ENCODE data around the gene GPX3.

The GPX3 gene, protein sequence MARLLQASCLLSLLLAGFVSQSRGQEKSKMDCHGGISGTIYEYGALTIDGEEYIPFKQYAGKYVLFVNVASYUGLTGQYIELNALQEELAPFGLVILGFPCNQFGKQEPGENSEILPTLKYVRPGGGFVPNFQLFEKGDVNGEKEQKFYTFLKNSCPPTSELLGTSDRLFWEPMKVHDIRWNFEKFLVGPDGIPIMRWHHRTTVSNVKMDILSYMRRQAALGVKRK

DNA sequence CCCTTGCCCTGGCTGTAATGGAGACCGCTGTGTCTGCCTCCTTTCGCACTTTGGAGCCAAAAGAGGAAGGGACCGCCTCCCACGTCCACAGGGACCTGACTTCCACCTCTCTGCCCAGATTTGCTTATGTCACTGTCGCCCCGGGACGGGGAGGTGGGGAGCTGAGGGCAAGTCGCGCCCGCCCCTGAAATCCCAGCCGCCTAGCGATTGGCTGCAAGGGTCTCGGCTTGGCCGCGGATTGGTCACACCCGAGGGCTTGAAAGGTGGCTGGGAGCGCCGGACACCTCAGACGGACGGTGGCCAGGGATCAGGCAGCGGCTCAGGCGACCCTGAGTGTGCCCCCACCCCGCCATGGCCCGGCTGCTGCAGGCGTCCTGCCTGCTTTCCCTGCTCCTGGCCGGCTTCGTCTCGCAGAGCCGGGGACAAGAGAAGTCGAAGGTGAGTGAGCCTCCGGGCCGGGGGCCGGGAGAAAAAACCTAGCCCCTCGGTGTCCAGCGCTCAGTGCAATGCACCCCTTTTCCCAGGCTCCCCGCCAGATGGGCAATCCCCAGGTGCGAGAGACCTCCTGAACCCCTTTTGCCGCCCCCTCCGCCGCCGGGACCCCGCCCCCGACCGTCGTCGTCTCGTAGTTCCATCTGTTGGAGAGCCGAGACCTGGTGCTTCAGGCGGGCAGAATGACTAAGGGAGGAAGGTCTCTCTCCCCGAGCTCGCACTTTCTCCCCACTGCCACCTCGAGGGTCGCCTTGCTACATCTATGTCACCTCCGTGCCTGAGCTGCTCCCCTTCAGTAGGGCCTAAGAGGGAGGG lies at the start of gene GPX3:
Gene GPX3, plus strand, starts transcription at position 288 of the 807 bp plus-strand sequence. Its CDS starts 64 bp downstream, at position 352.
- DNase-seq: peak; percentile 25

DNA sequence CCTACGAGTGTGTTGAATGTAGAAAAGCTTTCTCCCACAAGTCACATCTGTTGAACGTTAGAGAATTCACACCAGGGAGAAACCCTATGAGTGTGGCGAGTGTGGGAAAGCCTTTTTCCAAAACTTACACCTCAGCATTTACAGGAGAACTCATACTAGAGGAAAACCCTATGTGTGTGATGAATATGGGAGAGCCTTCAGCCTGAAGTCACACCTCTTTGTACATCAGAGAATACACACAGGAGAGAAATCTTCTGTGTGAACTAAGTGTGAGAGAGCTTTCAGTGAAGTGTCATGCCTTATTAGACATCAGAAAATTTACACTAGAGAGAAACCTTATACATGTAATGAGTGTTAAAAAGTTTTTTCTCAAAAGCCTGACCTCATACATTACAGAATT lies 41.8 kb upstream of the GPX3 start:
- no peak for DNase-seq

DNA sequence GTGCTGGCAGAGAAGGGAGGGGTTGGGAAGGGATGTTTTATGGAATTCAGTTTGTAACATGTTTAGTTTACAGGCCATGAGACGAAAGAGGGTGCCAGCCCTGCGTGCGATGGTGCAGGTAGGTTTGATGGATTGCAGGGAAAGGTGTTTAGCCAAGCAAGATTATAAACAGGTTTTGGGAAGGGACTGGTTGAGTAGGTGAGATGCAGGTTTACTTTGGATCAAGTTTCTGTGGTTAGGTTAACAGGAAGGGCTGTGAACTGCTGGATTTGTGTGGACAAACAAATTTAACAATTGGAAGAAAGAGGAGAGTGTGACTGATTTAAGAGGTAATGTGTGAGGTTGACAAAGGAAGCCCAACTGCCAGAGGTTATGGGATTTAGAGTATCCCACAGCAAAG lies 32.6 kb upstream of the GPX3 start:
- DNase-seq: no peak

DNA sequence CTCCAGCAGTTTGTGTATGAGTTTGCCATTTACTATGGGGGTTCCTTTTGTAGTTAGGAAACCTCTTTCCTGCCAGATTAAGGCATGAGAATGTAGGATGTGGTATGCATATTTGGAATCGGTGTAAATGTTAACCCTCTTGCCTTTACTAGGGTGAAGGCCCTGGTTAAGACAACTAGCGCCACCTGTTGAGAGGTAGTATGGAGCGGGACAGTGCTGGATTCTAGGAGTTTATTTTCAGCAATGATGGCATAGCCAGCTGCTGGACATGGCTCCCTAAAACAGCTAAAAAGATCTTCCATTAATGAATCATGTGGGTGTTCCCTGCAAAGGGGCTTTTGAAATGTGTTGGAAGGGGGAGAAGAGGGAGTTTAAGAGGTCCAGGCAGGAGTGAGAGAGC lies 30.7 kb upstream of the GPX3 start:
- peak; percentile 2 for DNase-seq

DNA sequence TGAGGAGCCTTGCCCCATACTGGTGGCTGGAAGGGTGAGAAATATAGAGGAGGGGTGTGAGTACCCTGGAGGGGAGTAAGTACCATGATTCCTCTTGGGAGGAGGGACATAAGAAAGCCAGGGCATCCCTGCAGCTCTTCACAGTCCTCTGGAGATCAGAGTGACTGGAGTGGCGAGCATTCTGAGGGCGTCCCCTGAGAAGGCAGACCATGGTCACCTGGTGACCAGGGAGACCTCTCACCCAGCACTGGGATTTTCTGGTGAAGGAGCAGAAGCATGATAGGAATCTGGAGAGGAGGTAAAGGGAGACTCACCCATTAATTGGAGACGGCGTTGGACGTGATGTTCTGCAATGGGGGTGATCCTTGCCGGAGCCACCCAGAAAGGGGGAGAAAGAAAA lies 27.7 kb upstream of the GPX3 start:
- no peak for DNase-seq

DNA sequence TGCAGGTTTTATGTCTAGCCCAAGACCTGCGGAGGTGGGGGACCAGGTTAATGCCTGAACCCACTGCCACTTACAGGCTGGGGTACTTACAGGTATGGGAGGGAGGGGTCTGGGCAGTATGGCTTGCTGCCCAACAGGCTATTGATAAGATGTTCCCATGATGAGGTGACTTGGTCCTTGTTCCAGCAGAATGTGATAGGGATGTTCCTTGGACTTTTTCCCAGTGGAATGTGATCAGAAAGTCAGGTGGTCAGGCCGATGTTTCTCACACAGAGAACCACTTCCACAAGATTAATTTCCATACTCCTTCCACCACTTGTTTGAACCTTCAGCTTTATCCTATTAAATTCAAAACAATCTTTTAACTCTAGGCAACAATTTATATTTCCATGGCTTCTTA lies 27.0 kb upstream of the GPX3 start:
- no peak for DNase-seq

DNA sequence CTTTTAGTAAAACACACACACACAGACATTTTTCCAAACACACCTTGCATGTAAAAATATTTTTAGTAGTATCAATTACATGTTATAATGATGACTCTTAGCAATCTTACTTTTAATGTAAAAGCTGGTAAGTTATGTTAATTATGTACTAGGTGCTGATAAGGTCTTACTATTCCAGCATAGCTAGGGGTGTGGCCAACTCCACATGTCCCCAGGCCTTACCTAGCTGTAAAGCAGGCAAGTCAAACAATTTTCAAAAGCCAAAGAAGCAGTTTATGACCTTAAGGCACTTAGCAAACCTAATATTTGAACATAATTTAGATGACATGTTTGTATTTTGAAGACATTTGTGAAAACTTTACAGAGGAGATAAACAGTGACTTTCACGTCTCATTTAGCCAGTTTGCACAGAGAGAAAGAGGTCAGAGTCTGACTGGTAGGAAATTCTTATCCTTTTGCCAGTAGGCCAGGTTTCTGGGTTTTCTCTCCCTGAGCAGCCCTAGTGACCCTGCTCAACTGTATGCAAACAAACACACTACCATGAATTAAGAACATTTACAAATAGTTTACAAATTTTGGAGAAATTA lies 26.5 kb upstream of the GPX3 start:
- no peak for DNase-seq

DNA sequence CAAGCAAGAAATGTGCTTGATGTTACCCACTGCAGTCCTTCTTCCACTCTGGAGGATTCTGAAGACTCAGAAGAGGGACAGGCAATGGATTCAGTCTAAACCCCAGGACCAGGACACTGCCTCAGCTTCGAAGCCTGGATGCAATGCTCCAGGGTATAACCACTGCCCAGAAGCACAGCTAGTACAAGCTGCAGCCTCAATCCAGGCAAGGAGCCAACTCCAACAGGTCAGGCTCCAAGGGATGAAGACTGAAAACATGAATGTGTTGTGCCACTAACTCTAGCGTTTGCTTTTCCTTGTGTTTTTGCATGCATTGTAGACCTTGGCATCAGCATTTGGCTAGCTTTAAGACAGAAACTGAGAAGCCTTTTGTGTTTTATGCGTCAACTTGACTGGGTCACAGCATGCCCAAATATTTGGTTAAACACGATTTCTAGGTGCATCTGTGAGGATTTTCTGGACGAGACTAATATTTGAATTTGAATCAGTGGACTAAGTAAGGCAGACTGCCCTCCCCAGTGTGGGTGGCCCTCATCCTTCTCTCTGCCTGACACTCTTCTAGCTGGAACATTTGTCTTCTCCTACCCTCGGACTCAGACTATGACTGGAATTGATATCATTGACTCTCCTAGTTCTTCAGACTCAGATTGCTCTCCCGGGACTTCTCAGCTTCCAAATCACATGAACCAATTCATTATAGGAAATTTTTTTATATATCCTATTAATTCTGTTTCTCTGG lies 20.5 kb upstream of the GPX3 start:
- no peak for DNase-seq

DNA sequence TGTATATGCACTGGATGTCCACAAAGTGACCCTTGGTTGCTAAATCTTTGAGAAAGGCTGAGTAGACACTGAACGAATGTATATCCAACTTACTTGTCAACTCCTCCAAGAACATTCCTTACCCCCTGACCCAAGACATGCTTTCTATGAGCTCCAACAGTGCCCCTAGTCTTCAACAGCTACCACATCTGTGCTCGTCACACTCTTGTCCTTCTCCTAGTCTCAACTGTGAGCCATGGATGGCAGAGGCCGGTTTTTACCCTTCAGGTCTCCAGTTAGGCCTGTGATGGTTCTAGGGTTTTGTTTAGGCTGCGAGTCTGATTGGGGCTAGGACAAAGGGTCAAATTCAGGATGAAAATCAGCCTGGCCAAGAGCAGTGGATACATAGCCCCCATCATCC lies 19.0 kb upstream of the GPX3 start:
- no peak for DNase-seq

DNA sequence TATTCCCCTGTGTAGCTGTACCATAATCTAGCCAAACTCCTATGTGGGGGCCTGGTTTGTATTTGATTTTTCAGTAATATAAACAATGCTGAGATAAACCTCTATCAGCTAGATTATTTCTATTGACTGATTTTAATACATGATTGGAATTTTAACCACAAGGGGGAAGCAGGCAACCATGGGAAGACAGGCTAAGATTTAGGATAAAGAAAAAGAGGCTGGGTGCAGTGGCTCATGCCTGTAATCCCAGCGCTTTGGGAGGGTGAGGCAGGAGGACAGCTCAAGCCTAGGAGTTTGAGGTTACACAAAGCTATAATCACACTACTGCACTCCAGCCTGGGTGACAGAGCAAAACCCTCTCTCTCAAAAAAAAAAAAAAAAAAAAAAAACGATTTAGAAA lies 18.1 kb upstream of the GPX3 start:
- DNase-seq: no peak

DNA sequence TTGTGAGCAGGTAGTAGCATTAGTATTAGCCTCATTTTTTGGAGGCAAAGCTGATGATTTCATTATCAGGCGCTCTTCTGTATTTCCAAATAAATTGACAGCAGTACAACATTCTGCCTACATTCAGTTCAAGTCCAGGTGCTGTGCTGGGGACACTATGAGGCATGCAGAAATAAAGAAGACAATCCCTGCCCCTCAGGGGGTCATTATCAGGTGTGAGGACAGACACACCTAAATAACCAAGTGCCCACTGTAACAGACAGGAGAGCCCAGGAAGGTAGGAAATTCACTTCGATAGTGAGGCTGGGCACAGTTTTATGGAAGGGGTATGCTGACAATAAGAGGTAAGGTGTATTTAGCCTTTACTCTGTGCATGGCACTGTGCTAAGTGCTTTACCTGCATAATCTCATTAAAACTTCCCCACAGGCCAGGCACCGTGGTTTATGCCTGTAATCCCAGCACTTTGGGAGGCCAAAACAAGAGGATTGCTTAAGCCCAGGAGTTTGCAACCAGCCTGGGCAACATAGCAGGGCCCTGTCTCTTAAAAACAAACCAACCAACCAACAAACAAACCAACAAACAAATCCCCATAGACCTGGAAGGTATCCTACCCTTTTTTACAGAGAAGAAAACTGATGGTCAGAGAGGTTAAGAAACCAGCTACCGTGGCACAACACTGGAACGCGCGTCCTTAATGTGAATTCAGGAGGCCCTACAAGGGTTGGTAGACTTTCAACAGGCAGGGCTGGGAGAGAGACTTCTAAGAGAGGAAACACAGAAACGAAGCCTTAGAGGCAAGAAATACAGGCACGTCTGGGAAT lies 17.5 kb upstream of the GPX3 start:
- DNase-seq: no peak

DNA sequence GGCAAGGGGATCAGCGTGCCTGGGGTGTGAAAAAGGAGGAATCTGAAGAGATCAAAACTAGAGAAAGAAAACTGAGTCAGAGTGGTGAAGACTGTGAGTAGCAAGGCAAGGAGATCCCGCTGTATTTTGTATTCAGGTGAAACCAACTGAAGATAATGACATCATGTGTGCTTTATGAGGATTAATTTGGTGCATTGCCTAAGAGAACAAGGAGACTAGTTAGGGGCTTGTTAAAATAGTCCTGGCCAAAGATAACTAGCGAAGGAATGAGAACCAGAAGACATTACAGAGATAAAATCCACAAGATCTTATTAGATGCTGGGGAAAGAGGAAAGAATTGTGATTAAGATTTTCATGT lies 16.9 kb upstream of the GPX3 start:
- DNase-seq: no peak

DNA sequence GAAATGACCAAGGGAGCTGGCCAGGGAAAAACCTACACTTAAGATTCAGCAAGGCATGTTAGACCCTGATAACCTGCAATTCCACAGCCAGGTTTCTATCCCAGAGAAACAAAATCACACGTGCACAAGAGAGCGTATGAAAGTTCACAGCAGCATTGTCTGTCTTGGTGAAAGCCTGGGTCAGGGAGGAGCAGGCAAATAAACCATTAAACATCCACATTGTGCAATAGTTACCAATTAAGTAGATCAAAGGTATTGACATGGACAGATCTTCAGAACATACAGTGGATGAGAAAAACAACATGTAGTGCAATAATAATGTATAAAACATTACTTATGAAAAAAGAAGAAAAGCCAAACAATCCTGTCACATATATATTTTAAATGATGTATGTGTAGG lies 15.9 kb upstream of the GPX3 start:
- no peak for DNase-seq

DNA sequence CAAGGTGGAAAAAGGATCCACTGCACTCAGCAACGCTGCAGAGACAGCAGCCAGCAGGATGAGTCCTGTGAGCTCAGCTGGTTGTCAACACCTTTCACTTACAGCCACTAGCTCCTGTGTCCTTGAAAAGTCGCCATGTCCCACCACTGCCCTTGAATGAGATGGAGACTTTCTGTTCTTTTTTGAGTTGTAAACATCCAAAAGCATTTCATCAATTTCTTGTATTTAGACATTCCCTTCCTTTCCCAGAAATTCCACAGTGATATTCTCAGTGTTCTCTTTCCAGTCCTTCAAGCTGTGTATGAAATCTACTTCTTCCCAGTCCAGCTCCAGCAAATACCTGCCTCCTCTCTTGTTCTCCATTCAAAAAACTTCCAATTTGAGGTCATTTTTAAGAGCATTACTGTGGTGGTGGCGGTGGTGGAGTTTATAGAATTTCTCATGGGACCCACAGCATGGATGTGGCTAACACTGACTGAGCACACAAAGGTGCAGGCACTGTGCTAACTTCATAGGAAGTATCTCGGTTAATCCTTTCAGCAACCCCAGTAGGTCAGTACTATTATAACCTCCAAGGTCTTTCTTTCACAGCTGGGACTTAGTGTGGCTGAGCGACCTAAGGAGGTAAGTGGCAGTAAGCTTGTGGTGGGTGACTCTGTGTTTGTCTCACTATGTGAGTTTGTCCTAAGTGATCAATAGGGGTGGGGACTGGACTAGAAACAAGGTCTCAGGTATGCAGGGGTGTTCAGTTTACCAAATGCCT lies 15.0 kb upstream of the GPX3 start:
- no peak for DNase-seq

DNA sequence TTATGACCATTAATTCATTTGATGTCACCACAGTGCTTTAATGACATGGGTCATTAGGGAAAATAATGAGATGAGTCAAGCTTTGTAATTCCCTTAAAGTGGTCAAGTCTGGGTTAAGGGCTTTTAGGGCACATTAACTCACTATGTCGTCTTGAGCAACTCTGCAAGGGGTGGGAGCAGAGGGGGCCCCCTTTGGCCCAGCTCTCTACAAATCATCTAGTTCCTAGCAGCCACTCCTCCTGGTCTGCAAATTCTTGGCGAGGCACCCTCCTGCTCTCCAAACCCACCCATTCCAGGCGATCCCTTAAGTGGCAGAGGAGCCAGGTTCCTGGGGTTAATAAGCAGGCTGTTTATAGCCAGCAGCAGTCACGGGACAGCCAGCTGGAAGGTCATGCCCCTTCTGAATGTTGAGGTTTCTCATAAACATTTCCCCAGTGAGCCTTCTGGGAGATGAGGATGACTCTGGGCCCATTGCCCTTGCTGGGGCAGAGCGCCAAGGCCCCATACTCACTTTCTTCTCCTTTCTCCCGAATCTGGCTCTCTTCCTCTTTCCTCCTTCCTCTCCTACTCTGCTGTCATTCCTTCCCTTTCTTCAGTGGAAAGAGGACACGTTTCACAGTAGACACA lies 14.3 kb upstream of the GPX3 start:
- no peak for DNase-seq

DNA sequence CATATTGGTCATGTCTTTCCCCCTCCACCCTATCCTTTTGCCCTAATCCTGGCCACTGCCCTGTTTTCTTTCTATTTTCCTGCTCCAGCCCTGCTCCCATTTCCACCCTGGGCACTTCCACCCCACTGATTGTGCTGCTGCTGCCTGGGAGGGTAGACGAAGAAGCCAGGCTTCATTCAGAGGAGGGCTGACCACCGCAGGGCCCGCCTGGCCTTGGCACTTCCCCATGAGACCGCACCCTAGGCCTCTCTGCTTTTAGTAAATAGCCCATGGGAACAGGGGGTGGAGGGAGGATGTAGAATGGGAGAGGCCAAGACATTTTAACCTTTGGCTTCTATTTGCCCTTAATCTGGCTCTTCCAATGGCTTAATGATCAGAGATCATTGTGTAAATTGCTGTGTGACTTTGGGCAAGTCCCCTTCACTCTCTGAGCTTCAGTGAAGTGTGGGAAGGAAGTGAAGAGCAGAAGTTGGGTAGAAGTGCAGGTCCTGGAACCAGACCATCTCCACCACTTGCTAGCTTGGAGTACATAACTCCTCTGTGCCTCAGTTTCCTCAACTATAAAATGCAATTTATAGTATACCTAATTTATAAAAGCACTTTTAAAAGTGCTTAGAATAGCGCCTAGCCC lies 13.6 kb upstream of the GPX3 start:
- no peak for DNase-seq

DNA sequence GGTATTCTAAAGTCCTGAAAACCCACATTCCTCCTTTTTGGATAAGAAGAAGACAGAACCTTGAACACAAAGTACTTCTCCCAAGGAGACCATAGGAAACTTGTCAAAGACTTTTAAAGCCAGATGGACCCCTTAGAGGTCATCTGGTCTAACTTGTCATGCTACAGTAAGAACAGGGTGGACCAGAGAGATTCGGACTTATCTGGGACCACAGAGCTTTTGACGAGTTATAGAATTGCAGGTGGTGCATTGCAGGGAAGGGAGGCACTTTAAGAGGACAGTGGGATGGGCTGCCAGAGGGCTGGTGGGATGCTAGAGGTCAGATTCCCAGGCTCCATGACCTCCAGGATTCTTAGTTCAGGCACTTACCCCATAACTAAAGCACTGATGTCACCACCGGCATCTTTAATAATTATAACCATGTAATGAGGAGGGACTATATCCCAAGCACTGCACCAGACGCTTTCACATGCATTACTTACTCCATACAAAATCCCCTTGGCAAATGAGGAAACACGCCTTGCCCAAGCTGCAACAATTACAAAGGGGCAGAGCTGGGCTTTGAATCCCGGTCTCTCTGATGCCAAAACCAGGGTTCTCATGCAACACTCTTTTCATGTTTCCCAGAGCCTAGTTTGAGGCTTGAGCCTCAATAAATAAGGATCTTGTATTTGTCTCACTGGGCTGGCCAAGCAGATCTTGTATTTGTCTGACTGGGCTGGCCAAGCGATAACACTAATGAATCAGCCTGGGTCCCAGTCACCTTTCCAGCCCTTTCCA lies 12.8 kb upstream of the GPX3 start:
- DNase-seq: no peak

DNA sequence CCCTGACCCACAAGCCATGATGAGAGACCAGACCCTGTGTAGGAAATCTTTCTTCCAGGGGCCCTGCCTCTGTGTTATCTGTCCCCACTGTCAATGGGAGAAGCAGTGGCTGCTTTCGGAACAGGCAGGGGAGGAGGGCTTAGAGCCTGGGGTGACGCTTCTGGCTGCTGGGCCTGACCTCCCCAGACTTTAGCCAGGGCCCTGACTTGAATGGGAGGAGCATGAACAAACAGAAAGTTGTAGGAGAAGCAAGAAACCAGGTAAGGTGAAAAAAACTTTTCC lies 12.2 kb upstream of the GPX3 start:
- no peak for DNase-seq

DNA sequence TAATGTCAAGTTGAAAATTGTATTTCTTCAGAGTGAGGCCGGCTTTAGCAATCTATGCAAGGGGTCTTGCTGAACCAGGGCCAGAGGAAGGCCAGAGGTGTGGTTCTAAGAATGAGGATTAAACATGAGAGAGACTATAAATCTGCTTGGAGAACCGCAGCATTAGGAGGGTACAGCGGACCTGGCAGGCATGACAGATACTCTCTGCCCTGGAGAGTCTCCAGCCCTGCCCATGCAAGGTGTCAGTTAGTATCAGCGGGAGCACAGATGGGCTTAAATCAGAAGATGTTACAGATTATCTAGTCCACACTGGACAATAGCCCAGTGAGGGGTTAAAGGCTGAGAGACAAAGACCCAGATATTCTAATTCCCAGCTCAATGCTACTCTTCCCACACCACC lies 11.5 kb upstream of the GPX3 start:
- no peak for DNase-seq

DNA sequence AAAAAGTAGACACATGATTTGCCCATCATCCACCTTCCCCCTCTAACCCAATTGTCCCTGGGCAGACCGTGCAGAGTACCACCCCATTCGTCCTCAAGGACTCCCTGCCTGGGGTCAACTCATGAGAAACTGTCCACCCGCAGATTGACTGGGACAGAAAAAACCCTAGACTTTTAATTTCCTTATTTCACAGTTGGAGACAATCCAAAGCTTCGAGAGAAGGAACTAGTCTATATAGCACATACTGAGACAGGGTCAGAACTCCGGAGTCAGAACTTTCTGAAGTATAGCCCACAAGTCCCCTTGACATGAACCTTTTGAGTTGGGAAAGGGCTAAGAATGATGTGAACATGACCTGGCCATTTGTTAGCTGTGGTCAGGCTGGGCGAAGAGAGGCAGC lies 7.5 kb upstream of the GPX3 start:
- no peak for DNase-seq
